Erythroblast (primary cell): ENCODE measurements around the gene TRPC4.

Source experiments
- GATA1 ChIP-seq: IDR thresholded peaks from 2 replicates; pipeline ENCODE4 v1.6.1; 2011; ENCODE audit warnings: low read depth, mild to moderate bottlenecking, control low read depth, low read length, moderate library complexity
- POLR2A ChIP-seq: IDR thresholded peaks from 2 replicates; pipeline ENCODE4 v1.6.1; 2011; ENCODE audit warnings: mild to moderate bottlenecking, low read length

DNA sequence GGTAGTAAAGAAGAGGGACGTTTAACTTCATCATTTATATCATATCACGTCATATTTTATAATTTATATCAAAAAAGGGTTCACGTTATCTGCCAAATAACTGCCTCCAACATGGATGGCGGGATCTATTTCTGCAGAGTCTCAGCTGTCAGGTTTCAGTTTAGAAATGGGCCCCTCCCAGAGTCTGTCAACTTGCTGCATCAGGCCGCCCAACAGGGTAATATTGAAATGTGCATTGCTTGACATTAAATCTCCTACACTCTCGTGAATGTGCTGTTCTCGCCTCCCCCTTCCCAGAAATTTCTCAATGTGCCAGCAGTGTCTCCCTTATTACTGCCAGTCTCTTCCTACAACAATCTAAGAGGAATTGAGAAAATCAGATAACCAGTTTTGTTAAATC, 96.9 kb downstream of the TRPC4 start:
- TF ChIP-seq POLR2A, result no peak
- no peak for TF ChIP-seq GATA1
